GM12878 (cell line): ENCODE data around the gene PADI3. TPM values are rescaled to one million over a fixed set of nuclear protein-coding genes. Genes with fewer than 3 reads are reported as not detected.

Experiments used
- ATAC-seq: fragments of 200-7000 bp; cut with Tn5 transposase; 3 replicates; pipeline ENCODE4 v1.9.1; 2020; ENCODE audit warnings: mild to moderate bottlenecking, moderate library complexity
- BruUV-seq: library from RNA; stranded (reverse); fragments of 400-500 nt; replicated peaks from 2 replicates; lab custom pipeline; 2021; lab: Mats Ljungman, UMichigan
- CTCF ChIA-PET: fragments of 300-600 bp; sonication (Branson Sonifier 250); formaldehyde crosslinking; extraction: SDS; loops from one replicate; lab custom pipeline; 2021; ENCODE audit warnings: inconsistent platforms; lab: Yijun Ruan, JAX
- POLR2A ChIA-PET: fragments of 350-600 bp; formaldehyde crosslinking; extraction: SDS; loops from one replicate; lab custom pipeline; 2021; ENCODE audit warnings: inconsistent platforms; lab: Charles Lee
- RAD21 ChIA-PET: fragments of 300-600 bp; sonication (Branson Sonifier 250); formaldehyde crosslinking; loops from one replicate; lab custom pipeline; 2023; ENCODE audit warnings: antibody characterized with exemption; ENCODE audit not compliant: unreplicated experiment; lab: Charles Lee
- SMC1A ChIA-PET: fragments of 300-600 bp; sonication (Branson Sonifier 250); formaldehyde crosslinking; loops from one replicate; lab custom pipeline; 2023; ENCODE audit not compliant: unreplicated experiment, uncharacterized antibody; lab: Charles Lee
- DNase-seq: peaks from one replicate; pipeline ENCODE4 v3.0.0-alpha.2; 2011; ENCODE audit warnings: low read depth, low spot score
- FAIRE-seq: peaks from 3 replicates; lab custom pipeline; 2011; peaks lifted over from hg19 to GRCh38; lab: Jason Lieb, UNC
- H2AFZ ChIP-seq: 2 replicates; pipeline ENCODE4 v1.6.0; 2011; ENCODE audit warnings: low read depth, low read length, control low read depth; ENCODE audit not compliant: control insufficient read depth
- H3K27ac ChIP-seq: 2 replicates; pipeline ENCODE4 v1.5.1; 2011; ENCODE audit warnings: control low read depth; ENCODE audit not compliant: control insufficient read depth, insufficient read depth
- H3K27me3 ChIP-seq, 2 experiments: replicated peaks in 1 of 2; 2 replicates each; pipeline versions ENCODE4 v1.6.0 to v1.6.1; 2011; ENCODE audit warnings: low read length in 1 of 2; ENCODE audit not compliant: control insufficient read depth in 2 of 2, insufficient read depth in 2 of 2
- H3K36me3 ChIP-seq, 2 experiments: 2 replicates each; pipeline ENCODE4 v1.5.1; 2011; ENCODE audit warnings: low read length in 1 of 2; ENCODE audit not compliant: control insufficient read depth in 2 of 2, insufficient read depth in 2 of 2
- H3K4me1 ChIP-seq: 2 replicates; pipeline ENCODE4 v1.6.1; 2011; ENCODE audit warnings: mild to moderate bottlenecking, low read length, moderate library complexity, mixed read lengths; ENCODE audit not compliant: control insufficient read depth, insufficient read depth
- H3K4me2 ChIP-seq: 2 replicates; pipeline ENCODE4 v1.6.0; 2011; ENCODE audit warnings: control low read depth; ENCODE audit not compliant: control insufficient read depth, insufficient read depth
- H3K4me3 ChIP-seq: fragments of 200-600 bp; sonication (generic); 2 replicates; pipeline ENCODE4 v1.5.1; 2016
- H3K79me2 ChIP-seq: 2 replicates; pipeline ENCODE4 v1.6.0; 2011; ENCODE audit warnings: low read length; ENCODE audit not compliant: control insufficient read depth, insufficient read depth
- H3K9ac ChIP-seq: 2 replicates; pipeline ENCODE4 v1.8.0; 2011; ENCODE audit warnings: low read length, control low read depth, mixed read lengths; ENCODE audit not compliant: control insufficient read depth, insufficient read depth
- H3K9me3 ChIP-seq: replicated peaks from 3 replicates; pipeline ENCODE4 v1.5.1; 2011; ENCODE audit warnings: mild to moderate bottlenecking, low read length; ENCODE audit not compliant: control insufficient read depth, insufficient read depth
- H4K20me1 ChIP-seq: 2 replicates; pipeline ENCODE4 v1.6.0; 2011; ENCODE audit not compliant: control insufficient read depth, insufficient read depth
- ASH2L ChIP-seq: fragments of 300-600, 200-600 bp; sonication (generic); IDR thresholded peaks from 2 replicates; pipeline ENCODE4 v1.6.1; 2017; ENCODE audit warnings: low read depth, mild to moderate bottlenecking, borderline replicate concordance
- CTCF ChIP-seq, 3 experiments: IDR thresholded peaks in 2 of 3; conservative IDR thresholded peaks in 1 of 3; 2 replicates each; pipeline ENCODE4 v1.5.1; 2011; ENCODE audit warnings: low read depth in 3 of 3, low read length in 3 of 3, mild to moderate bottlenecking in 3 of 3, control low read depth in 2 of 3, moderate library complexity in 2 of 3, inconsistent platforms in 1 of 3, mixed read lengths in 1 of 3; ENCODE audit not compliant: control insufficient read depth in 2 of 3, insufficient read depth in 1 of 3; ENCODE audit errors: extremely low read depth in 1 of 3
- EGR1 ChIP-seq, 2 experiments: IDR thresholded peaks; 1 replicate in 1 of 2; 2 replicates in 1 of 2; pipeline ENCODE4 v1.6.1; 2011 to 2012; ENCODE audit warnings: low read depth in 2 of 2, low read length in 2 of 2, borderline replicate concordance in 1 of 2, mild to moderate bottlenecking in 1 of 2, moderate library complexity in 1 of 2
- ETV6 ChIP-seq, 2 experiments: fragments of 450-650 bp in 1 of 2; IDR thresholded peaks in 1 of 2; conservative IDR thresholded peaks in 1 of 2; 2 replicates each; pipeline ENCODE4 v1.6.1; 2014; ENCODE audit warnings: antibody characterized with exemption in 1 of 2, borderline replicate concordance in 1 of 2, low read depth in 1 of 2, mild to moderate bottlenecking in 1 of 2, moderate library complexity in 1 of 2
- IRF3 ChIP-seq: fragments of 450-650 bp; IDR thresholded peaks from 2 replicates; pipeline ENCODE4 v1.6.1; 2014; ENCODE audit warnings: mild to moderate bottlenecking
- KLF5 ChIP-seq: fragments of 450-650 bp; IDR thresholded peaks from 2 replicates; pipeline ENCODE4 v1.6.1; 2014; ENCODE audit warnings: mild to moderate bottlenecking; ENCODE audit not compliant: partially characterized antibody
- TCF7 ChIP-seq: IDR thresholded peaks from 2 replicates; pipeline ENCODE4 v1.6.1; 2014; ENCODE audit warnings: antibody characterized with exemption, borderline replicate concordance
- WGBS: methylation state at CpG from one replicate; pipeline ENCODE4 v1.1.6; 2016; ENCODE audit warnings: low lambda C conversion rate; ENCODE audit not compliant: insufficient replicate concordance, insufficient coverage; ENCODE audit errors: missing lambda C conversion rate; 5-methylcytosine and 5-hydroxymethylcytosine counted together
- in situ Hi-C: fragments of 300-500 bp; cut with MboI; formaldehyde crosslinking; loops from 9 replicates; pipeline ENCODE4 v1.14.3; 2018; ENCODE audit warnings: mixed read lengths
- intact Hi-C: fragments of 100-400 bp; cut with micrococcal nuclease; formaldehyde crosslinking; loops from one replicate; pipeline ENCODE4 v1.14.2; 2022; ENCODE audit not compliant: unreplicated experiment
- polyA plus RNA-seq, 11 experiments: library from polyadenylated mRNA; depleted of rRNA in 4 of 11; unstranded in 6 of 11; stranded (reverse) in 5 of 11; fragments of >200 nt; fragmentation: Nextera tagmentation in 4 of 11; fragmentation: Illumina TruSeq in 1 of 11; extraction: Ambion mirVana in 4 of 11; extraction: Trizol in 1 of 11; gene quantifications; 1 replicate in 1 of 11; 2 replicates in 10 of 11; pipeline versions ENCODE4 v1.2.1 to v1.2.3, GENCODE V29; 2011 to 2016; ENCODE audit warnings: inconsistent platforms in 2 of 11, missing spikeins in 2 of 11, low read depth in 1 of 11
- total RNA-seq, 4 experiments: library from RNA; depleted of rRNA in 3 of 4; stranded (reverse); fragments of >200 nt in 3 of 4; fragmentation: Illumina TruSeq in 1 of 4; extraction: Trizol in 1 of 4; gene quantifications; 2 replicates each; pipeline versions ENCODE4 v1.2.1 to v1.2.3, GENCODE V29; 2013 to 2021

PADI3 gene
- total and polyA plus RNA-seq, 10 of the 15 experiments (the other 5 are each of a cell fraction or from before 2014, with no cell fraction given): 0.01 TPM; not detected in 9

GRCh38 chr1:17251246-17251645 lies 2.3 kb downstream of the PADI3 start:
- no peaks in the 10 kb centered on the region for H3K79me2 ChIP-seq
- ChIA-PET CTCF (interaction anchor here (1.1 kb wide), 1 partner anchor 15 kb away, joined by 3 read pairs; no protein-coding TSS in a partner anchor), RAD21 (no interaction called here), SMC1A (no interaction called here), POLR2A (no interaction called here)
- H3K4me1 ChIP-seq: no peaks in the 10 kb centered on the region; the same call in 1 of the 2 replicates
- no TSS peak for BruUV-seq
- H3K9me3 ChIP-seq: no peaks in the 10 kb centered on the region
- no peak overlapping the region for H3K4me2 ChIP-seq
- 22% methylated on average over 5 of the region's 5 CpGs for WGBS
- no peak for DNase-seq
- H3K27me3 ChIP-seq: no peaks in the 10 kb centered on the region; a peak in 1 of 4 replicates
- H3K27ac ChIP-seq: no peak overlapping the region
- in situ Hi-C loops (no loop called here), intact Hi-C loops (no loop called here)
- H3K4me3 ChIP-seq: no peak overlapping the region
- TF ChIP-seq ETV6 (conservative IDR thresholded peaks at IDR 0.05 in 1 of 2, IDR thresholded peaks at IDR 0.05 in 1 of 2; ENCODE audit: borderline replicate concordance in 1 of 2, low read depth in 1 of 2) (no peak), TCF7 (no peak), IRF3 (no peak), KLF5 (no peak), EGR1 (IDR thresholded peaks at IDR 0.05; ENCODE audit: borderline replicate concordance in 1 of 2, low read depth in 2 of 2, low read length in 2 of 2) (no peak), ASH2L (no peak), CTCF (IDR thresholded peaks at IDR 0.05 in 2 of 3, conservative IDR thresholded peaks at IDR 0.05 in 1 of 3; ENCODE audit: control insufficient read depth in 2 of 3, extremely low read depth in 1 of 3, insufficient read depth in 1 of 3, low read depth in 3 of 3, low read length in 3 of 3) (no peak)
- no peak overlapping the region for H3K9ac ChIP-seq
- no peaks in the 10 kb centered on the region for H4K20me1 ChIP-seq
- ATAC-seq: no peak
- FAIRE-seq: no peak
- H3K36me3 ChIP-seq: no peaks in the 10 kb centered on the region
- H2AFZ ChIP-seq: no peak overlapping the region
